Astrocyte of the cerebellum (primary cell): Measurements from ENCODE around the gene CAV3.

ENCODE experiments used
- DNase-seq: peaks from one replicate; pipeline ENCODE4 v3.0.0-alpha.2; 2011; ENCODE audit warnings: low read depth
- H3K4me3 ChIP-seq: 2 replicates; pipeline ENCODE4 v1.5.1; 2011; ENCODE audit warnings: mild to moderate bottlenecking, low read depth, low read length, moderate library complexity
- in situ Hi-C: cut with HindIII; loops from 2 replicates; pipeline ENCODE4 v1.10.0; 2017; ENCODE audit warnings: low sequenced_read_pairs
- TF ChIP-seq, protein P1 (sequence below): IDR thresholded peaks from 2 replicates; pipeline ENCODE4 v1.5.1; 2012; ENCODE audit warnings: low read length, low read depth, moderate library complexity, mild to moderate bottlenecking; ENCODE audit errors: missing control alignments

CAV3 gene

DNA sequence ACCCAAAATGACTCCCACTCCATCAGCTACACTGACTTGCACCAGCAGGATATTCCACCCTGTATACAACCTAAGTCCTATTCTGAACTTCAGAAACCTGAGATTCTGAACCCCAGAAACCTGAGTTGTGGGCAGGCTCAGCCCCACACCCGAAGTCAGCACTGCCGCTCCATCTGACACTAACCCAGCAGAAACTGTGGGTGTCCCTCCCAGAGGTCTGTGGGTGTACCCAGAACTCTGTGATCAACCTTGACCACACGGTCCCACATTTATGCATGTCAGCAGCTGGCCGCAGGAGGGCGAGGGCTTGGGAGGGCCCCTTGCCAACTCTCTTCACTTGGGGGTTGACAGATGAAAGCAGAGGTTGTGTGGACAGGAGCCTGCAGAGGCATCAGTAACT is 26.5 kb downstream of the CAV3 start:
- H3K4me3 ChIP-seq = no peak overlapping the region
- TF ChIP-seq, protein P1, sequence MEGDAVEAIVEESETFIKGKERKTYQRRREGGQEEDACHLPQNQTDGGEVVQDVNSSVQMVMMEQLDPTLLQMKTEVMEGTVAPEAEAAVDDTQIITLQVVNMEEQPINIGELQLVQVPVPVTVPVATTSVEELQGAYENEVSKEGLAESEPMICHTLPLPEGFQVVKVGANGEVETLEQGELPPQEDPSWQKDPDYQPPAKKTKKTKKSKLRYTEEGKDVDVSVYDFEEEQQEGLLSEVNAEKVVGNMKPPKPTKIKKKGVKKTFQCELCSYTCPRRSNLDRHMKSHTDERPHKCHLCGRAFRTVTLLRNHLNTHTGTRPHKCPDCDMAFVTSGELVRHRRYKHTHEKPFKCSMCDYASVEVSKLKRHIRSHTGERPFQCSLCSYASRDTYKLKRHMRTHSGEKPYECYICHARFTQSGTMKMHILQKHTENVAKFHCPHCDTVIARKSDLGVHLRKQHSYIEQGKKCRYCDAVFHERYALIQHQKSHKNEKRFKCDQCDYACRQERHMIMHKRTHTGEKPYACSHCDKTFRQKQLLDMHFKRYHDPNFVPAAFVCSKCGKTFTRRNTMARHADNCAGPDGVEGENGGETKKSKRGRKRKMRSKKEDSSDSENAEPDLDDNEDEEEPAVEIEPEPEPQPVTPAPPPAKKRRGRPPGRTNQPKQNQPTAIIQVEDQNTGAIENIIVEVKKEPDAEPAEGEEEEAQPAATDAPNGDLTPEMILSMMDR = no peak
- in situ Hi-C loops = loop anchor here (5.0 kb wide), 1 partner anchor 72 kb away; no protein-coding TSS in a partner anchor
- no peak for DNase-seq

DNA sequence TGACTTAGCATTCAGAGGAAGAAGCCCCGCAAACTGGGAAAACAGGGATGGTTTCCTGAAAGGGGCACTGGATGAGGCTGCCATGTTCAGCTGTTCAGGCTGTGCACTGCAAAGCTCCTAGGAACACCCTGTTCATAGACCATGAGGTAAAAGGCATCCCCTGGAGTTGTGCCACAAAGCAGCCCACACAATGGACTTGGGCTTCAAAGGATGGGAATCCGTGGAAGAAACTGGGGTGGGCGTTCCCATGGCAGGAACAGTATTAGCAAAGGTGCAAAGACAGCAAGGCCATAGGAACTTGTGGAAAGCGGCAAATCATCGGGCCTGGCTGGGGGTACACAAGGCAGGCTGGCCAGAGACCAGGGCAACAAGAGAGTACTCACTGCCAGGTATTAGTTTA is 26.9 kb downstream of the CAV3 start:
- H3K4me3 ChIP-seq = no peak overlapping the region
- DNase-seq = no peak
- TF ChIP-seq, protein P1 = no peak
- in situ Hi-C loops = loop anchor here (5.0 kb wide), 1 partner anchor 72 kb away; no protein-coding TSS in a partner anchor

DNA sequence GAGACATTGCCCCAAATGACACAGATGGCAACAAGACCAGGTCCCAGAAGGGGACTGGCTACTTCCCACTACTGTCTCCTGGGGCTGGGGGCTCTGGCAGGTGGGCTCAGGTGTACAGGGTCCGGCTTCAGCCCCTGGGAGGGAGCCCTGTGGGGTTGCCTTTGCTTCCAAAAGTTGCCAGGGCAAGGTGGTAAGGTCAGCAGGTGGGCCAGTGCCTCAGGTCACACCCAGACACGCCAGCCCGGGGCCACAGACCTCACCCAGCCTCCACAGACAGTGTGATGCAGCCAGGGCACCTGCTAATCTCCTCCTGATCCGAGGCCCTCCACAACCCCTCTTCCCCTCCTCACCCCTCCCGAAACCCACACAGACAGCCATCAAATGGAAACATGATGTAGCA is 28.3 kb downstream of the CAV3 start:
- no peak for DNase-seq
- in situ Hi-C loops = loop anchor here (5.0 kb wide), 1 partner anchor 70 kb away; no protein-coding TSS in a partner anchor
- TF ChIP-seq, protein P1 = no peak
- H3K4me3 ChIP-seq = no peak overlapping the region

- TF ChIP-seq, protein P1 = no peak
- in situ Hi-C loops = loop anchor here (5.0 kb wide), 1 partner anchor 70 kb away; no protein-coding TSS in a partner anchor
- no peak for DNase-seq
- H3K4me3 ChIP-seq = no peak overlapping the region
Measured at GRCh38 chr3:8762607-8763377, 29.2 kb downstream of the CAV3 start.

- no peak for DNase-seq
- TF ChIP-seq, protein P1 = no peak
- in situ Hi-C loops = loop anchor here (5.0 kb wide), 1 partner anchor 68 kb away; no protein-coding TSS in a partner anchor
- no peak overlapping the region for H3K4me3 ChIP-seq
Measured at GRCh38 chr3:8764528-8764927, 30.9 kb downstream of the CAV3 start.

GRCh38 chr3:8765528-8765927 is 31.9 kb downstream of the CAV3 start:
- H3K4me3 ChIP-seq = no peak overlapping the region
- in situ Hi-C loops = no loop called here
- TF ChIP-seq, protein P1 = no peak
- no peak for DNase-seq
